GM19468 (cell line): ENCODE data around the gene WDR82.
A peak's percentile ranks its signal among the peaks of the same experiment; 100 is the strongest.

Experiments
- ATAC-seq: cut with Tn5 transposase; IDR thresholded peaks from one replicate; pipeline ENCODE4 v1.9.1; 2021; ENCODE audit warnings: mild to moderate bottlenecking, moderate library complexity, moderate number of reproducible peaks; ENCODE audit not compliant: unreplicated experiment; ENCODE audit errors: extremely low read depth

Gene WDR82

DNA sequence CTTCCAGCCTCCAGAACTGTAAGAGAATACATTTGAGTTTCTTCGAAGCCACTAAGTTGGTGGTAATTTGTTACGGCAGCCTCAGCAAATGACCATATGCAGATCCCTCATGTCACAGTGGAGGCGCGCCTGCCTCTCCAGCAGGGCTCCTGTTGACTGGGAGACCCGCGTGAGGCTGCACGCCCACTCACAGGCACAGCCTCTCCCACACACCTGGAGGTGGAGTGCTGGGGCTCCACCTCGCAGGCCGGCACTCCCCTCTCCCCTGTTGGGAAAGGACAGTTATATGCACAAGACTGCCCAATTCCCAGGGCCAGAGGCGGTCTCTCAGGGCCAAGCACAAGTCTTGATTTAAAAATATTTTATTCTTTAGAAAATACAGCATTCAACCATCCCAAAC lies 50.2 kb downstream of the WDR82 start:
- ATAC-seq: no peak

- no peak for ATAC-seq
Measured at GRCh38 chr3:52227766-52228165, 50.7 kb downstream of the WDR82 start.

- ATAC-seq: no peak
Measured at GRCh38 chr3:52227117-52227516, 51.3 kb downstream of the WDR82 start.

DNA sequence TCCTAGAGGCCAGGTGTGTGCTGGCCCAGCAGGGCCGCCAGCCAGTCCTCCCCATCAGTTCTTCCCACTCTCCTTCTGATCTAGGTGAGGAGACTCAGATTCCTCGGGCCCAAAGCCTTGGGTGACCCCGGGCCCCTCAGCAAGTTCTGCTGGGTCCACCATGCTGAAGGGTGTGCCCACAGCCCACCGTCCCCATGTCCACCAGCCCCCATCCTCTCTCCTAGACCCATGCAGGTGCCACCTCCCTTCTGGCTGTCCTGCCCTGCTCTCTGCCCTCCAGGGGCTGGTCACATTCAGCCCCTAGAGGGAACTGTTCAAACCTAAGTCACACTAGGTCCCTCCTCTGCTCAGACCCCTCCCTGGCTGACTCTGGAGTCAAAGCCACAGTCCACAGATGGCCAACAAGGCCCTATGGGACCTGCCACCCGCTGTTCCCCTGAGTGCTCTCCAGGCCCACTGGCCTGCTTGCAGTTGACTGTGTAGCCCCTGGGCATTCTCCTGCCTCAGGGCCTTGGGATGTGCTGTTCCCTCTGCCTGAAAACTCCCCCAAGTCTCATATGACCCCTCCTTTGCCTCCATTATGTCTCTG lies 52.1 kb downstream of the WDR82 start:
- ATAC-seq: no peak

- ATAC-seq: peak; percentile 36
Measured at GRCh38 chr3:52225452-52226228, 52.8 kb downstream of the WDR82 start, which contains the start of gene TLR9. Gene TLR9, minus strand, starts transcription at chr3:52225645. Its CDS starts 116 bp downstream, at chr3:52225529.

DNA sequence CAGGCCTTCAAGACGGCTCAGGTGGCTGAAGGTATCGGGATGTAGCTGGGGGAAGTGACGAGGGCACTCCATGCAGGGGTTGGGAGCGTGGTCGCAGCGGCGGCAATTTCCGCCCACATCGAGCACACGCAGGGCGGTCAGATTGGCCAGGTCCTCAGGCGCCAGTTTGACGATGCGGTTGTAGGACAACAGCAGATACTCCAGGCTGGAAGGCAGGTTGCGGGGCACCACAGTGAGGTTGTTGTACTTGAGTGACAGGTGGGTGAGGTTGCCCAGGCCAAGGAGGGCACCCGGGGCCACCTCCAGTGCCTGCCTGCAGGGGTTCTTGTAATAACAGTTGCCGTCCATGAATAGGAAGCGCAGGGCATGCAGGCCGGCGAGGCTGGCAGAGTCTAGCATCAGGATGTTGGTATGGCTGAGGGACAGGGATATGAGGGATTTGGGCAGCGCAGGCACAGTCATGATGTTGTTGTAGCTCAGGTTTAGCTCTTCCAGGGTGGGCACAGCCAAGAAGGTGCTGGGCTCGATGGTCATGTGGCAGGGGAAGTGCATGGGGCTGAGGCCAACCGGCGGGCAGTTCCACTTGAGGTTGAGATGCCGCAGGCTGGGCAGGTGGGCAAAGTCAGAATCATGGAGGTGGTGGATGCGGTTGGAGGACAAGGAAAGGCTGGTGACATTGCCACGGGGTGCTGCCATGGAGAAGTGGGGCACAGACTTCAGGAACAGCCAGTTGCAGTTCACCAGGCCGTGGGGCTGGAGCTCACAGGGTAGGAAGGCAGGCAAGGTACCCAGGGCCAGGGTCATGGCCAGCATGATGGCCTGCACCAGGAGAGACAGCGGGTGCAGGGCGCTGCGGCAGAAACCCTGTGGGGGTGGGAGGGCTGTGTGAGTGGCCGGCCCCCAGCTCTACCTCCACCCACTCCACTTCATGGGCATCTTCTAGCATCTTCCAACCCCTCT lies 54.7 kb downstream of the WDR82 start:
- no peak for ATAC-seq

DNA sequence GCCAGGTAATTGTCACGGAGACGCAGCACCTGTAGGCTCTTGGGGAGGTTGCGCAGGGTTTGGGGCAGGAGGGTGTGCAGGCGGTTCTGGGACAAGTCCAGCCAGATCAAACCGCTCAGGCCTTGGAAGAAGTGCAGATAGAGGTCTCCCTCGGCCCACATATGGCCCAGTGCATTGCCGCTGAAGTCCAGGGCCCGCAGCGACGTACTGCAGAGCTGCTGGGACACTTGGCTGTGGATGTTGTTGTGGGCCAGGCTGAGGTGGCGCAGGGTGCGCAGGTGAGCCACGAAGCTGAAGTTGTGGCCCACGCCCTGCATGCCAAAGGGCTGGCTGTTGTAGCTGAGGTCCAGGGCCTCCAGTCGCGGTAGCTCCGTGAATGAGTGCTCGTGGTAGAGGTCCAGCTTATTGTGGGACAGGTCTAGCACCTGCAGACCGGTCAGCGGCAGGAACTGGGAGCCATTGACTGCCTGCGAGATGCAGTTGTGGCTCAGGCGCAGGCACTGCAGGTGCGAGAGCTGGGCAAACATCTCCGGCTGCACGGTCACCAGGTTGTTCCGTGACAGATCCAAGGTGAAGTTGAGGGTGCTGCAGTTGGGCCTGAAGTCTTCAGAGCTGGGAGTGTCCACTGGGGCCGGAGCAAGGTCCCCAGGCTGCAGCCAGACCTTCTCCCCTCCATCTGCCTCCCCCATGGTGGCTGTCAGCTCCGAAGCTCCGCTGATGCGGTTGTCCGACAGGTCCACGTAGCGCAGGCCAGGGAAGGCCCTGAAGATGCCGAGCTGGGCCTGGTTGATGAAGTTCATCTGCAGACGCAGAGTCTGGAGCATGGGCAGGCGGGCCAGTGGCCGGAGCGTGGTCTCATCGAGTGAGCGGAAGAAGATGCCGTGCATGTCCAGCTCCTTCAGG lies 55.9 kb downstream of the WDR82 start:
- ATAC-seq: no peak

GRCh38 chr3:52221563-52222318 lies 56.7 kb downstream of the WDR82 start:
- ATAC-seq: no peak

DNA sequence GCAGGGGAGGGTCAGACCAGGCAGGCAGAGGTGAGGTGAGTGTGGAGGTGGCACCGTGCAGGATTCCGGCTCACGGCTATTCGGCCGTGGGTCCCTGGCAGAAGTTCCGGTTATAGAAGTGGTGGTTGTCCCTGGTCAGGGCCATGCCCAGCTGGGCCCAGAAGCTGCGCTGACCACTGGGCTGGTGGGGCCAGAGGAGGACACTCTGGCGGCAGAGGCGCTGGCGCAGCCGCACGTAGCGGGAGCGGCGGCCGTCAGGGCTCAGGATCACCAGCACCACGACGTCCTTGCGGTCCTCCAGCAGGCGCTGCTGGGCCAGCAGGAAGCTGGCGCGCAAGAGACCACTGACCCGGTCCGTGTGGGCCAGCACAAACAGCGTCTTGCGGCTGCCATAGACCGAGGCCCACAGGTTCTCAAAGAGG lies 57.3 kb downstream of the WDR82 start:
- ATAC-seq: no peak

DNA sequence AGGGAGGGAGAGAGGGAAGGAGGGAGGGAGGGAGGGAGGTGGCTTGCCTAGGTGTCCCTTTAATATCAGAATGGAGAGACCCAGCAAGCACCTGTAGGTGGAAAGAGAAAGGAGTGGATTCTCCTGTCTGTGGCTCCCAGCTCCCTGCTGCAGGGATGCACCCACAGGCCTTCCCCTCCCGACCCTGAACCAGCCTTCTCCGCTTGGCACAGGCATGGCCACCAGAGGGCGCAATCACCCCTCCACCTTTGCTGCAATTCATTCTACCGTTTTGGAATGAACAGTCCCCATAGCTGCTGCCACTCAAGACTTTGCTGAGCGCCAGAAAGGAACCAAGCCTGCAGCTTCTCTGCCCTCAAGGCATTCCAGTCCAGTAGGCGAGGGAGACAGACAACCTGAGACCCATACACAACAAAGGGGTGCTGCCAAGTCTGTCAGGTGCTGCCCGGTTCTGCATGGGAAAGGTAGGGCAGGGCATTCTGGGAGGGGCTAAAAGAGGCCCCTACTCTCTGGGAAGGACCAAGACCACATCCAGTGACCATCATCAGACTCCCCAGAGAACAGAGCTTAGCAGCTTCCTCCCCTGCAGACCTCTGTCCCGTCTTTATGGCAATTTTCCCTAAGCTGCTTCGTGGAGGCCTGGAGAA lies 57.9 kb downstream of the WDR82 start:
- ATAC-seq: no peak

DNA sequence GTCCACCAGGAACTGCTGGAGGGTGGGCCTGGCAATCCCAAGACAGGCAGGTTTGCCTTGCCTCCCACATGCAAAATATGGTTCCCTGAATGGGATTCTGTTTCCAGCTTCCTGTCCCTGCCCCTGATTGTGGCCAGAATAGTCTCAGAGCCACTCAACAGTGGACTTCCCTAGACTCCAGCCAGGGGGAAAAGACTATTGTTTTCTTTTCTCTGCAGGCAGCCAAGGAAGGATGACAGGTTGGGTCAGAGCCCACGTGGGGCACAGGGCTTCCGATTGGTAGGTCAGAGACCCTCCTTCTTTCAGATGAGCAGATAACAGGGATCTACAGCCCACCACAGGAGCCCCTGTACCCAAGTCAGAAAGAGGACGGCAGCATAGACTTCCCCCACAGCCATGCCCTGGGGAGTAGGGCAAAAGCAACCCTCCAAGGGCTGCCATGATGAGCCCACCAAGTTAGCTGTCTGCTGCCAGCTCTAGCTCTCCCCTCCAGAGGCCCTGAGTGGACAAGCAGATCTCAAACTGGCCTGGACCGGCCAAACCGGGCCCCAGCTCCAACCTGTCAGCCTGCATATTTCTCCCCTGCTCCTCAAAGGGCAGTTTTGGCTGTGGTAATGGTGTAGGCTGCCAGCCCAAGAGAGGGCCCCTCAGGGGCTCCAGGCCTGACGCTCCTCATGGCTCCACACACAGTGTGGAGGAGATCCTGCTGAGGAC lies 59.4 kb downstream of the WDR82 start:
- ATAC-seq: no peak

GRCh38 chr3:52218454-52218853 lies 60.0 kb downstream of the WDR82 start:
- no peak for ATAC-seq

GRCh38 chr3:52218026-52218425 lies 60.4 kb downstream of the WDR82 start:
- ATAC-seq: no peak

- ATAC-seq: no peak
Measured at GRCh38 chr3:52217409-52217805, 61.0 kb downstream of the WDR82 start.

GRCh38 chr3:52216585-52217408 lies 61.7 kb downstream of the WDR82 start:
- ATAC-seq: no peak

- ATAC-seq: no peak
Measured at GRCh38 chr3:52215351-52215750, 63.1 kb downstream of the WDR82 start.

DNA sequence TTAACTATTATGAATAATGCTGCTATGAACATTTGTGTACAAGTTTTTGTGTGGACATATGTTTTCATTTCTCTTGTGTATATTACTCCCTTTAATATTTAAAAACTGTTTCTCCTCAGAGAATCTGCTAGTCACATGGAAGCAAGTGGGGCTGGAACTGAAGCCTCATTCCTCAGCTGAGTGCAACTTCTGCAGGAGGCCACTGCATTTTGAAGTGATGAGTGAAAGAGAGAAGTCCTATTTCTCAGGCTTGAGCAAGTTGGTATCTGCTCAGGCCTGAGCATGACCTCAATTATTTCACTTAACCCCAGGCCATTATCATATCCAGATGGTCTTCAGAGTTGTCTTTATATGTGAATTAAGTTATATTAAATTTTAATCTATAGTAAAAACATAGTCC lies 64.5 kb downstream of the WDR82 start:
- ATAC-seq: no peak
